GM23338 (cell line): ENCODE data around the gene PTPA. TPM values are rescaled to one million over a fixed set of nuclear protein-coding genes. Genes with fewer than 3 reads are reported as not detected.

Experiments used
- ATAC-seq: fragments of 200-7000 bp; cut with Tn5 transposase; 3 replicates; pipeline ENCODE4 v1.9.1; 2020
- DNase-seq: peaks from one replicate; pipeline ENCODE4 v3.0.0-alpha.2; 2015; ENCODE audit warnings: low spot score
- H2AFZ ChIP-seq: fragments of 200-600 bp; sonication (generic); 2 replicates; pipeline ENCODE4 v1.8.0; 2016; ENCODE audit warnings: antibody characterized with exemption, mild to moderate bottlenecking, moderate library complexity
- H3F3A ChIP-seq: fragments of 200-600 bp; sonication (generic); replicated peaks from 2 replicates; pipeline ENCODE4 v1.8.0; 2017; ENCODE audit warnings: antibody characterized with exemption, mixed run types, low read depth
- H3K27ac ChIP-seq: fragments of 200-600 bp; sonication (generic); 2 replicates; pipeline ENCODE4 v1.6.1; 2016; ENCODE audit warnings: low read depth
- H3K27me3 ChIP-seq: fragments of 200-600 bp; sonication (generic); 2 replicates; pipeline ENCODE4 v1.8.0; 2016; ENCODE audit warnings: mild to moderate bottlenecking, mixed run types, moderate library complexity; ENCODE audit not compliant: insufficient read depth
- H3K36me3 ChIP-seq: fragments of 200-600 bp; sonication (generic); 2 replicates; pipeline ENCODE4 v1.8.0; 2016; ENCODE audit warnings: mild to moderate bottlenecking; ENCODE audit not compliant: insufficient read depth
- H3K4me1 ChIP-seq: fragments of 200-600 bp; sonication (generic); 2 replicates; pipeline ENCODE4 v1.8.0; 2016; ENCODE audit warnings: mild to moderate bottlenecking, moderate library complexity; ENCODE audit not compliant: insufficient read depth
- H3K4me2 ChIP-seq: fragments of 200-600 bp; sonication (generic); 2 replicates; pipeline ENCODE4 v1.7.1; 2017; ENCODE audit warnings: mixed run types
- H3K4me3 ChIP-seq: fragments of 200-600 bp; sonication (generic); 2 replicates; pipeline ENCODE4 v1.6.1; 2016; ENCODE audit warnings: mixed run types
- H3K79me2 ChIP-seq: fragments of 200-600 bp; sonication (generic); replicated peaks from 2 replicates; pipeline ENCODE4 v1.8.0; 2017; ENCODE audit warnings: mild to moderate bottlenecking; ENCODE audit not compliant: insufficient read depth
- H3K9me2 ChIP-seq: fragments of 200-600 bp; sonication (generic); 2 replicates; pipeline ENCODE4 v1.8.0; 2017; ENCODE audit not compliant: insufficient read depth
- H4K20me1 ChIP-seq: fragments of 200-600 bp; sonication (generic); replicated peaks from 2 replicates; pipeline ENCODE4 v1.8.0; 2017; ENCODE audit warnings: mild to moderate bottlenecking; ENCODE audit not compliant: insufficient read depth
- H3K27ac Mint-ChIP-seq: 2 replicates; pipeline ENCODE4 v1.8.0; 2020; ENCODE audit warnings: inconsistent platforms, mild to moderate bottlenecking, moderate library complexity, mixed read lengths
- H3K27me3 Mint-ChIP-seq: 3 replicates; pipeline ENCODE4 v1.8.0; 2022; ENCODE audit warnings: low read depth, mild to moderate bottlenecking, moderate library complexity, mixed read lengths, inconsistent platforms; ENCODE audit not compliant: insufficient read depth, poor library complexity
- H3K36me3 Mint-ChIP-seq: 3 replicates; pipeline ENCODE4 v1.8.0; 2021; ENCODE audit warnings: low read depth, mild to moderate bottlenecking, inconsistent platforms, moderate library complexity, mixed read lengths
- H3K4me1 Mint-ChIP-seq: 3 replicates; pipeline ENCODE4 v1.8.0; 2020; ENCODE audit warnings: mild to moderate bottlenecking, inconsistent platforms, mixed read lengths
- H3K4me3 Mint-ChIP-seq: 3 replicates; pipeline ENCODE4 v1.8.0; 2021; ENCODE audit warnings: moderate library complexity, mild to moderate bottlenecking, inconsistent platforms, mixed read lengths
- H3K9me3 Mint-ChIP-seq: 3 replicates; pipeline ENCODE4 v1.8.0; 2020; ENCODE audit warnings: moderate library complexity, mild to moderate bottlenecking, inconsistent platforms, mixed read lengths
- CTCF ChIP-seq, 2 experiments: fragments of 200-600 bp in 1 of 2; sonication (generic) in 1 of 2; conservative IDR thresholded peaks; 2 replicates each; pipeline versions ENCODE4 v1.5.1 to v1.6.1; 2016 to 2017; ENCODE audit warnings: antibody characterized with exemption in 2 of 2, low read depth in 2 of 2, mild to moderate bottlenecking in 2 of 2, moderate library complexity in 1 of 2
- ETS1 ChIP-seq: IDR thresholded peaks from 2 replicates; pipeline ENCODE4 v1.6.1; 2016; ENCODE audit warnings: antibody characterized with exemption
- EZH2 ChIP-seq: fragments of 200-600 bp; sonication (generic); IDR thresholded peaks from one replicate; pipeline ENCODE4 v1.8.0; 2017; ENCODE audit warnings: antibody characterized with exemption, mild to moderate bottlenecking, low read depth; ENCODE audit not compliant: unreplicated experiment
- EZH2phosphoT487 ChIP-seq: fragments of 200-600 bp; sonication (generic); IDR thresholded peaks from one replicate; pipeline ENCODE4 v1.8.1; 2018; ENCODE audit warnings: antibody characterized with exemption; ENCODE audit not compliant: unreplicated experiment
- POLR2AphosphoS5 ChIP-seq: IDR thresholded peaks from 2 replicates; pipeline ENCODE4 v1.6.1; 2016; ENCODE audit warnings: antibody characterized with exemption, low read depth
- REST ChIP-seq: IDR thresholded peaks from one replicate; pipeline ENCODE4 v1.6.1; 2018; ENCODE audit warnings: antibody characterized with exemption; ENCODE audit not compliant: unreplicated experiment
- STAT1 ChIP-seq: IDR thresholded peaks from one replicate; pipeline ENCODE4 v1.6.1; 2016; ENCODE audit warnings: antibody characterized with exemption; ENCODE audit not compliant: unreplicated experiment
- ZNF462 ChIP-seq: fragments of 250-450 bp; sonication (Bioruptor Pico); IDR thresholded peaks from 2 replicates; pipeline ENCODE4 v1.5.0; 2020; ENCODE audit warnings: mild to moderate bottlenecking, moderate library complexity
- polyA plus RNA-seq: library from polyadenylated mRNA; unstranded; fragments of >200 nt; fragmentation: Nextera tagmentation; extraction: Ambion mirVana; gene quantifications from 2 replicates; pipeline ENCODE4 v1.2.1, GENCODE V29; 2016
- total RNA-seq: library from RNA; depleted of rRNA; stranded (reverse); fragments of >200 nt; shearing (Covaris generic); gene quantifications from 2 replicates; pipeline ENCODE4 v1.2.3, GENCODE V29; 2014

PTPA gene
- total and polyA plus RNA-seq, 2 experiments from 2014 or later, result 53.9 to 122 TPM

- TF ChIP-seq REST, result no peak
- no peak for TF ChIP-seq EZH2phosphoT487
- TF ChIP-seq CTCF (conservative IDR thresholded peaks at IDR 0.05; ENCODE audit: low read depth in 2 of 2), result no peak
- no peak for TF ChIP-seq EZH2
- TF ChIP-seq POLR2AphosphoS5, result no peak
- no peak for TF ChIP-seq ETS1
Observed at GRCh38 chr9:129133082-129133481, 21.9 kb downstream of the PTPA start (continued).

GRCh38 chr9:129135476-129135875 lies 24.3 kb downstream of the PTPA start:
- H3K36me3 Mint-ChIP-seq, result peaks cover 47% of the 10 kb centered on the region
- Histone ChIP-seq H3K9me2 (no peaks in the 10 kb centered on the region), H3K79me2 (no peaks in the 10 kb centered on the region), H3K4me2 (no peak overlapping the region), H2AFZ (no peak overlapping the region), H3K36me3 (peaks cover 9% of the 10 kb centered on the region), H3K27ac (no peak overlapping the region), H3K4me3 (no peak overlapping the region), H3F3A (peaks cover 11% of the 10 kb centered on the region; the same call in 1 of the 2 replicates), H3K27me3 (no peaks in the 10 kb centered on the region), H3K4me1 (peaks cover 9% of the 10 kb centered on the region), H4K20me1 (0 out of 2 replicates have a peak, but pooled peaks cover 2% of the 10 kb centered on the region)
- H3K4me3 Mint-ChIP-seq, result no peak overlapping the region
- peaks cover 24% of the 10 kb centered on the region for H3K4me1 Mint-ChIP-seq
- no peak overlapping the region for H3K27ac Mint-ChIP-seq
- no peak for DNase-seq
- ATAC-seq, result no peak
- H3K9me3 Mint-ChIP-seq, result no peaks in the 10 kb centered on the region
- H3K27me3 Mint-ChIP-seq, result peaks cover 22% of the 10 kb centered on the region
- TF ChIP-seq POLR2AphosphoS5 (no peak), REST (no peak), STAT1 (no peak), ZNF462 (no peak), EZH2phosphoT487 (no peak)
